Breast epithelium (tissue), 4 donors: Measurements from ENCODE around the gene MAGEB2. TPM values are rescaled to one million over a fixed set of nuclear protein-coding genes. Genes with fewer than 3 reads are reported as not detected.
"Not testable (repeated sequence)": the region's sequence is repeated elsewhere in the genome, so short reads cannot be mapped to it uniquely, and the experiment has no call there.

Experiments used
- DNase-seq, 2 donors: peaks; one replicate each; pipeline ENCODE4 v3.0.0-alpha.2; 2019; ENCODE audit warnings: low spot score in 2 of 2
- H3K27ac ChIP-seq, 2 donors: fragments of 200-600 bp; sonication (generic) in 1 of 2; one replicate each; pipeline ENCODE4 v1.5.1; 2016 to 2019; ENCODE audit warnings: mild to moderate bottlenecking in 1 of 2
- H3K27me3 ChIP-seq, 2 donors: fragments of 200-600 bp; sonication (generic) in 1 of 2; one replicate each; pipeline versions ENCODE4 v1.5.1 to v1.6.0; 2017 to 2019; ENCODE audit warnings: control low read depth in 1 of 2, mild to moderate bottlenecking in 1 of 2
- H3K36me3 ChIP-seq: fragments of 200-600 bp; one replicate; pipeline ENCODE4 v1.5.1; 2019
- H3K4me1 ChIP-seq, 2 donors: fragments of 200-600 bp; sonication (generic); one replicate each; pipeline ENCODE4 v1.5.1; 2016 to 2019; ENCODE audit warnings: control low read depth in 1 of 2
- H3K4me3 ChIP-seq, 3 donors: fragments of 200-600 bp; sonication (generic); 1 replicate in 2 of 3; 2 replicates in 1 of 3; pipeline ENCODE4 v1.5.1; 2016 to 2019; ENCODE audit warnings: mild to moderate bottlenecking in 3 of 3, moderate library complexity in 2 of 3
- H3K9me3 ChIP-seq, 2 donors: fragments of 200-600 bp; sonication (generic) in 1 of 2; one replicate each; pipeline ENCODE4 v1.5.1; 2016 to 2019; ENCODE audit warnings: control low read depth in 1 of 2
- CTCF ChIP-seq, 3 donors: fragments of 450-650 bp; IDR thresholded peaks; one replicate each; pipeline ENCODE4 v1.5.1; 2016 to 2017; ENCODE audit warnings: antibody characterized with exemption in 3 of 3, mild to moderate bottlenecking in 3 of 3, moderate library complexity in 3 of 3
- POLR2A ChIP-seq: fragments of 450-650 bp; IDR thresholded peaks from one replicate; pipeline ENCODE4 v1.6.1; 2016; ENCODE audit warnings: antibody characterized with exemption, mild to moderate bottlenecking, moderate library complexity
- POLR2AphosphoS5 ChIP-seq, 3 donors: sonication (generic); formaldehyde crosslinking; IDR thresholded peaks; one replicate each; pipeline ENCODE4 v1.6.1; 2017; ENCODE audit warnings: antibody characterized with exemption in 3 of 3
- intact Hi-C: fragments of 100-400 bp; cut with DNase I; formaldehyde crosslinking; loops from one replicate; pipeline ENCODE4 v1.15.1; 2023; ENCODE audit warnings: low total_unique reads
- total RNA-seq, 3 donors: library from RNA; depleted of rRNA; stranded (reverse); fragments of >200 nt; gene quantifications; one replicate each; pipeline ENCODE4 v1.1.0, GENCODE V29; 2016

Gene MAGEB2
- not detected for total RNA-seq

- Histone ChIP-seq H3K27me3 (peaks cover 0 to 22% of the 10 kb centered on the region in 2 donors), H3K4me3 (no peak within 1 kb of the TSS), H3K9me3 (no peaks in the 10 kb centered on the region), H3K27ac (no peak within 1 kb of the TSS), H3K4me1 (no peaks in the 10 kb centered on the region), H3K36me3 (no peaks in the 10 kb centered on the region)
- intact Hi-C loops: no loop called here
- DNase-seq: no peak
- TF ChIP-seq CTCF (IDR thresholded peaks at IDR 0.05) (no peak), POLR2A (no peak), POLR2AphosphoS5 (IDR thresholded peaks at IDR 0.05) (no peak)
Measured at GRCh38 chrX:30215357-30215843, at the start of gene MAGEB2. TSS of gene MAGEB2 (plus strand) at chrX:30215563. CDS start at chrX:30218581, 3,018 bp downstream.

- H3K9me3 ChIP-seq: no peaks in the 10 kb centered on the region
- H3K4me1 ChIP-seq: no peaks in the 10 kb centered on the region
- H3K4me3 ChIP-seq: no peak overlapping the region
- H3K27ac ChIP-seq: no peak overlapping the region
- no peaks in the 10 kb centered on the region for H3K27me3 ChIP-seq
- intact Hi-C loops: no loop called here
- no peaks in the 10 kb centered on the region for H3K36me3 ChIP-seq
- DNase-seq: no peak
- no peak for TF ChIP-seq POLR2AphosphoS5 (IDR thresholded peaks at IDR 0.05)
- no peak for TF ChIP-seq POLR2A
- no peak for TF ChIP-seq CTCF (IDR thresholded peaks at IDR 0.05)
Measured at GRCh38 chrX:30170900-30171299, 44.5 kb upstream of the MAGEB2 start.

- Histone ChIP-seq H3K36me3 (no peaks in the 10 kb centered on the region), H3K27ac (no peak overlapping the region)
- no peak for DNase-seq
Measured at GRCh38 chrX:30181353-30181752, 34.0 kb upstream of the MAGEB2 start.

GRCh38 chrX:30183554-30183953 lies 31.8 kb upstream of the MAGEB2 start:
- H3K4me3 ChIP-seq: no peak overlapping the region
- intact Hi-C loops: no loop called here
- no peaks in the 10 kb centered on the region for H3K36me3 ChIP-seq
- no peak for TF ChIP-seq CTCF (IDR thresholded peaks at IDR 0.05)
- TF ChIP-seq POLR2A: no peak
- TF ChIP-seq POLR2AphosphoS5 (IDR thresholded peaks at IDR 0.05): no peak
- no peaks in the 10 kb centered on the region for H3K9me3 ChIP-seq
- no peaks in the 10 kb centered on the region for H3K4me1 ChIP-seq
- peaks cover 0 to 23% of the 10 kb centered on the region in 2 donors for H3K27me3 ChIP-seq
- DNase-seq: no peak
- no peak overlapping the region for H3K27ac ChIP-seq

More at GRCh38 chrX:30181353-30181752, 34.0 kb upstream of the MAGEB2 start:
- H3K4me3 ChIP-seq: no peak overlapping the region
- intact Hi-C loops: no loop called here
- TF ChIP-seq POLR2AphosphoS5 (IDR thresholded peaks at IDR 0.05) (no peak), POLR2A (no peak), CTCF (IDR thresholded peaks at IDR 0.05) (no peak)
- H3K4me1 ChIP-seq: no peaks in the 10 kb centered on the region
- no peaks in the 10 kb centered on the region for H3K9me3 ChIP-seq
- H3K27me3 ChIP-seq: peaks cover 0 to 28% of the 10 kb centered on the region in 2 donors

- no peak for TF ChIP-seq CTCF (IDR thresholded peaks at IDR 0.05)
- no peak for TF ChIP-seq POLR2AphosphoS5 (IDR thresholded peaks at IDR 0.05)
- TF ChIP-seq POLR2A: no peak
- Histone ChIP-seq H3K4me1 (no peaks in the 10 kb centered on the region), H3K36me3 (no peaks in the 10 kb centered on the region), H3K27ac (no peak overlapping the region), H3K4me3 (no peak overlapping the region), H3K9me3 (no peaks in the 10 kb centered on the region), H3K27me3 (peaks cover 0 to 28% of the 10 kb centered on the region in 2 donors)
- DNase-seq: no peak
- intact Hi-C loops: no loop called here
Measured at GRCh38 chrX:30190426-30190825, 24.9 kb upstream of the MAGEB2 start.

GRCh38 chrX:30193910-30194309 lies 21.5 kb upstream of the MAGEB2 start:
- intact Hi-C loops, H3K4me1 ChIP-seq, H3K4me3 ChIP-seq, H3K9me3 ChIP-seq, H3K27ac ChIP-seq, H3K36me3 ChIP-seq, DNase-seq: not testable (repeated sequence)
- H3K27me3 ChIP-seq: peaks cover 0 to 30% of the 10 kb centered on the region in 2 donors
